Thyroid gland (tissue), 4 donors: ENCODE measurements around the gene GABRR3.

ENCODE experiments used
- CTCF ChIP-seq, 6 experiments: fragments of 200-600 bp in 3 of 6; fragments of 450-650 bp in 3 of 6; sonication (generic) in 3 of 6; IDR thresholded peaks; one replicate each; pipeline ENCODE4 v1.5.1; 2016 to 2019; ENCODE audit warnings: antibody characterized with exemption in 6 of 6, mild to moderate bottlenecking in 2 of 6, inconsistent platforms in 1 of 6, moderate library complexity in 1 of 6
- POLR2A ChIP-seq, 2 donors: fragments of 450-650 bp; IDR thresholded peaks; one replicate each; pipeline ENCODE4 v1.6.1; 2017; ENCODE audit warnings: antibody characterized with exemption in 2 of 2, mild to moderate bottlenecking in 2 of 2, moderate library complexity in 1 of 2

GRCh38 chr3:97971679-97972567 is 63.2 kb downstream of the GABRR3 start, which contains the start of gene RIOX2:
- TF ChIP-seq CTCF (IDR thresholded peaks at IDR 0.05) (no peak), POLR2A (IDR thresholded peaks at IDR 0.05) (peak; percentile 58 to 92)
